IPS-18a (cell line): ENCODE measurements around the gene DNAJC6.

ENCODE experiments used
- H3K27ac ChIP-seq: one replicate; pipeline ENCODE4 v1.5.1; 2013; ENCODE audit warnings: low read length
- H3K27me3 ChIP-seq: one replicate; pipeline ENCODE4 v1.6.1; 2013; ENCODE audit warnings: mild to moderate bottlenecking, low read length; ENCODE audit not compliant: control insufficient read depth, insufficient read depth
- H3K36me3 ChIP-seq: one replicate; pipeline ENCODE4 v1.6.1; 2013; ENCODE audit warnings: low read depth, low read length; ENCODE audit not compliant: control insufficient read depth
- H3K4me1 ChIP-seq: one replicate; pipeline ENCODE4 v1.6.1; 2013; ENCODE audit warnings: low read depth, low read length; ENCODE audit not compliant: control insufficient read depth
- H3K4me3 ChIP-seq: one replicate; pipeline ENCODE4 v1.5.1; 2013; ENCODE audit warnings: low read length
- H3K9ac ChIP-seq: one replicate; pipeline ENCODE4 v1.6.1; 2013; ENCODE audit warnings: mild to moderate bottlenecking, low read length, moderate library complexity
- H3K9me3 ChIP-seq: one replicate; pipeline ENCODE4 v1.6.1; 2013; ENCODE audit warnings: low read depth, low read length; ENCODE audit not compliant: control insufficient read depth

The DNAJC6 gene

GRCh38 chr1:65334081-65334480 lies 24.7 kb downstream of the DNAJC6 start:
- Histone ChIP-seq H3K9ac (no peak overlapping the region), H3K27ac (no peak overlapping the region), H3K27me3 (no peaks in the 10 kb centered on the region), H3K9me3 (no peaks in the 10 kb centered on the region), H3K36me3 (no peaks in the 10 kb centered on the region), H3K4me3 (no peak overlapping the region), H3K4me1 (no peaks in the 10 kb centered on the region)

GRCh38 chr1:65339866-65340468 lies 30.6 kb downstream of the DNAJC6 start:
- Histone ChIP-seq H3K27me3 (no peaks in the 10 kb centered on the region), H3K4me1 (no peaks in the 10 kb centered on the region), H3K9me3 (no peaks in the 10 kb centered on the region), H3K36me3 (no peaks in the 10 kb centered on the region), H3K27ac (no peak overlapping the region), H3K4me3 (no peak overlapping the region), H3K9ac (no peak overlapping the region)

GRCh38 chr1:65341381-65341780 lies 32.0 kb downstream of the DNAJC6 start:
- Histone ChIP-seq H3K4me3 (no peak overlapping the region), H3K4me1 (no peaks in the 10 kb centered on the region), H3K27me3 (no peaks in the 10 kb centered on the region), H3K9me3 (no peaks in the 10 kb centered on the region), H3K9ac (no peak overlapping the region), H3K27ac (no peak overlapping the region), H3K36me3 (no peaks in the 10 kb centered on the region)

GRCh38 chr1:65343286-65343685 lies 33.9 kb downstream of the DNAJC6 start:
- Histone ChIP-seq H3K9ac (no peak overlapping the region), H3K27ac (no peak overlapping the region), H3K27me3 (no peaks in the 10 kb centered on the region), H3K36me3 (no peaks in the 10 kb centered on the region), H3K4me3 (no peak overlapping the region), H3K4me1 (no peaks in the 10 kb centered on the region), H3K9me3 (no peaks in the 10 kb centered on the region)

GRCh38 chr1:65344171-65344814 lies 35.0 kb downstream of the DNAJC6 start:
- no peaks in the 10 kb centered on the region for H3K4me1 ChIP-seq
- no peaks in the 10 kb centered on the region for H3K9me3 ChIP-seq
- no peak overlapping the region for H3K27ac ChIP-seq
- no peak overlapping the region for H3K4me3 ChIP-seq
- no peak overlapping the region for H3K9ac ChIP-seq
- H3K36me3 ChIP-seq: no peaks in the 10 kb centered on the region
- no peaks in the 10 kb centered on the region for H3K27me3 ChIP-seq

GRCh38 chr1:65346190-65346589 lies 36.8 kb downstream of the DNAJC6 start:
- no peak overlapping the region for H3K9ac ChIP-seq

GRCh38 chr1:65355031-65355712 lies 45.8 kb downstream of the DNAJC6 start:
- H3K9me3 ChIP-seq: no peaks in the 10 kb centered on the region
- no peak overlapping the region for H3K27ac ChIP-seq
- H3K9ac ChIP-seq: no peak overlapping the region
- H3K4me3 ChIP-seq: no peak overlapping the region
- no peaks in the 10 kb centered on the region for H3K4me1 ChIP-seq
- H3K27me3 ChIP-seq: no peaks in the 10 kb centered on the region
- no peaks in the 10 kb centered on the region for H3K36me3 ChIP-seq

More at GRCh38 chr1:65346190-65346589, 36.8 kb downstream of the DNAJC6 start:
- Histone ChIP-seq H3K27ac (no peak overlapping the region), H3K36me3 (no peaks in the 10 kb centered on the region), H3K27me3 (no peaks in the 10 kb centered on the region), H3K4me1 (peaks cover 4% of the 10 kb centered on the region), H3K4me3 (no peak overlapping the region), H3K9me3 (no peaks in the 10 kb centered on the region)

GRCh38 chr1:65357291-65357960 lies 48.1 kb downstream of the DNAJC6 start:
- Histone ChIP-seq H3K36me3 (no peaks in the 10 kb centered on the region), H3K27me3 (no peaks in the 10 kb centered on the region), H3K4me1 (no peaks in the 10 kb centered on the region), H3K4me3 (no peak overlapping the region), H3K9ac (no peak overlapping the region), H3K9me3 (no peaks in the 10 kb centered on the region), H3K27ac (no peak overlapping the region)

GRCh38 chr1:65359888-65360287 lies 50.5 kb downstream of the DNAJC6 start:
- Histone ChIP-seq H3K9me3 (no peaks in the 10 kb centered on the region), H3K9ac (no peak overlapping the region), H3K27me3 (no peaks in the 10 kb centered on the region), H3K27ac (no peak overlapping the region), H3K4me3 (no peak overlapping the region), H3K36me3 (no peaks in the 10 kb centered on the region), H3K4me1 (peaks cover 3% of the 10 kb centered on the region)

GRCh38 chr1:65360648-65361047 lies 51.3 kb downstream of the DNAJC6 start:
- H3K36me3 ChIP-seq: no peaks in the 10 kb centered on the region
- H3K9ac ChIP-seq: no peak overlapping the region
- H3K4me3 ChIP-seq: no peak overlapping the region
- H3K27ac ChIP-seq: no peak overlapping the region
- H3K4me1 ChIP-seq: peaks cover 3% of the 10 kb centered on the region
- no peaks in the 10 kb centered on the region for H3K27me3 ChIP-seq
- no peaks in the 10 kb centered on the region for H3K9me3 ChIP-seq

GRCh38 chr1:65362545-65362944 lies 53.2 kb downstream of the DNAJC6 start:
- no peak overlapping the region for H3K9ac ChIP-seq
- H3K27me3 ChIP-seq: no peaks in the 10 kb centered on the region
- no peak overlapping the region for H3K27ac ChIP-seq
- no peaks in the 10 kb centered on the region for H3K36me3 ChIP-seq
- H3K4me3 ChIP-seq: no peak overlapping the region
- H3K9me3 ChIP-seq: no peaks in the 10 kb centered on the region
- H3K4me1 ChIP-seq: peaks cover 3% of the 10 kb centered on the region
